ENCODE measurements around the gene CKMT1B.
"Not testable (repeated sequence)": the region's sequence is repeated elsewhere in the genome, so short reads cannot be mapped to it uniquely, and the experiment has no call there.

CKMT1B gene

DNA sequence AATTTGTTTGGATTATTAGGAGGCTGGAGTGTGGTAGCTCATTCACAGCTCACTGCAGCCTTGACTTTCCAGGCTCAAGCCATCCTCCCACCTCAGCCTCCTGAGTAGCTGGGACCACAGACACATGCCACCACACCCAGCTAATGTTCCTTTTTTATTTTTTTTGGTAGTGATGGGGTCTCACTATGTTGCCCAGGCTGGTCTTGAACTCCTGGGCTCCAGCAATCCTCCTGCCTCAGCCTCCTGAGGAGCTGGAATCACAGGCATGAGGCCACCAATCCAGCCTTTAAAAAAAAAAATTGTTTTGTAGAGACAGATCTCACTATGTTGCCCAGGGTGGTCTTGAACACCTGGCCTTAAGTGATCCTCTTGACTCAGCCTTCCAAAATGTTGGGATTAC lies 33.1 kb downstream of the CKMT1B start:
- DNase-seq (ENCODE audit: low read depth in 1 of 2, low spot score in 1 of 2): not testable (repeated sequence)

GRCh38 chr15:43638464-43639204 lies 44.8 kb downstream of the CKMT1B start:
- DNase-seq (ENCODE audit: low read depth in 1 of 2, low spot score in 1 of 2): not testable (repeated sequence)

Measured in activated CD4-positive, alpha-beta T cell treated with anti-CD3 and anti-CD28 coated beads, Interleukin-2, amount 50 U/mL, for 24 hours (primary cell).